Osteocyte (in vitro differentiated cells): ENCODE measurements around the gene DNAH9. TPM values are rescaled to one million over a fixed set of nuclear protein-coding genes. Genes with fewer than 3 reads are reported as not detected.

ENCODE experiments used
- DNase-seq: peaks from one replicate; pipeline ENCODE4 v3.0.0; 2021; ENCODE audit warnings: mixed read lengths; ENCODE audit not compliant: unreplicated experiment; ENCODE audit errors: extremely low spot score
- H3K27ac Mint-ChIP-seq: one replicate; pipeline ENCODE4 v1.8.0; 2021; ENCODE audit warnings: mild to moderate bottlenecking, mixed read lengths; ENCODE audit not compliant: unreplicated experiment
- H3K27me3 Mint-ChIP-seq: one replicate; pipeline ENCODE4 v1.8.0; 2021; ENCODE audit warnings: mixed read lengths; ENCODE audit not compliant: unreplicated experiment
- H3K36me3 Mint-ChIP-seq: one replicate; pipeline ENCODE4 v1.8.0; 2021; ENCODE audit warnings: mixed read lengths; ENCODE audit not compliant: unreplicated experiment
- H3K4me1 Mint-ChIP-seq: one replicate; pipeline ENCODE4 v1.8.0; 2021; ENCODE audit warnings: mixed read lengths; ENCODE audit not compliant: unreplicated experiment
- H3K4me3 Mint-ChIP-seq: one replicate; pipeline ENCODE4 v1.8.0; 2021; ENCODE audit warnings: mild to moderate bottlenecking, moderate library complexity, mixed read lengths; ENCODE audit not compliant: unreplicated experiment
- H3K9me3 Mint-ChIP-seq: one replicate; pipeline ENCODE4 v1.8.0; 2021; ENCODE audit warnings: mixed read lengths; ENCODE audit not compliant: unreplicated experiment
- CTCF ChIP-seq: fragments of 200-600 bp; sonication (generic); IDR thresholded peaks from 2 replicates; pipeline ENCODE4 v1.5.0; 2021; ENCODE audit warnings: antibody characterized with exemption, mild to moderate bottlenecking, moderate library complexity
- total RNA-seq: library from RNA; stranded (reverse); gene quantifications from 2 replicates; pipeline ENCODE4 v1.2.1, GENCODE V29; 2021

Gene DNAH9
- total RNA-seq, 1 donor from 2014 or later, result not detected

GRCh38 chr17:11636771-11637170, 38.5 kb downstream of the DNAH9 start:
- H3K36me3 Mint-ChIP-seq, result no peaks in the 10 kb centered on the region
- no peaks in the 10 kb centered on the region for H3K27me3 Mint-ChIP-seq
- H3K4me3 Mint-ChIP-seq, result no peak overlapping the region
- H3K9me3 Mint-ChIP-seq, result peaks cover 25% of the 10 kb centered on the region
- no peak overlapping the region for H3K27ac Mint-ChIP-seq
- no peaks in the 10 kb centered on the region for H3K4me1 Mint-ChIP-seq
- no peak for TF ChIP-seq CTCF
- peak; percentile 46 for DNase-seq

DNA sequence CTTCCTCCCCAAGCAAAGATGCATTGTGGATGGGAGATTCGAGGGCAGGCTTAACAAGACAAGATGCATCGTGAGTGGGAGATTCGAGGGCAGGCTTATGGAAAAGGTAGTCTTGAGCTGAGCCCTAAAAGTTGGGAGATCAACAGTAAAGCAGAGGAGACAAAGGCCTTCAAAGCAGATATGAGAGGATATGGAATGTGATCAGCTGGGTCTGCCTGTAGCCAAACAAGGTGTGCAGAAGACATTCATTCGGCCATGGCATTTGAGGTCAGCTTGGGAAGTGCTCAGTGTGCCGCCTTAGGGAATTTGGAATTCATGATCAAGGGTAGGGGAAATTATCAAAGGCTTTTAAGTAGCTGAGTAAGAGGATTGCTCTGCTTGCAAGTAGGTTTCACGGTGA, 39.5 kb downstream of the DNAH9 start:
- Mint-ChIP-seq H3K27me3 (no peaks in the 10 kb centered on the region), H3K27ac (no peak overlapping the region), H3K4me3 (no peak overlapping the region), H3K4me1 (no peaks in the 10 kb centered on the region), H3K9me3 (peaks cover 18% of the 10 kb centered on the region), H3K36me3 (no peaks in the 10 kb centered on the region)
- TF ChIP-seq CTCF, result no peak
- peak; percentile 15 for DNase-seq

- no peak for TF ChIP-seq CTCF
- peak; percentile 62 for DNase-seq
- no peaks in the 10 kb centered on the region for H3K36me3 Mint-ChIP-seq
- H3K27me3 Mint-ChIP-seq, result no peaks in the 10 kb centered on the region
- no peak overlapping the region for H3K4me3 Mint-ChIP-seq
- H3K4me1 Mint-ChIP-seq, result no peaks in the 10 kb centered on the region
- H3K9me3 Mint-ChIP-seq, result peaks cover 15% of the 10 kb centered on the region
- no peak overlapping the region for H3K27ac Mint-ChIP-seq
Measured at GRCh38 chr17:11638700-11639265, 40.5 kb downstream of the DNAH9 start.

- Mint-ChIP-seq H3K27me3 (no peaks in the 10 kb centered on the region), H3K4me1 (no peaks in the 10 kb centered on the region), H3K9me3 (peaks cover 9% of the 10 kb centered on the region), H3K36me3 (no peaks in the 10 kb centered on the region), H3K27ac (no peak overlapping the region), H3K4me3 (no peak overlapping the region)
- peak; percentile 80 for DNase-seq
- no peak for TF ChIP-seq CTCF
Measured at GRCh38 chr17:11639736-11640462, 41.6 kb downstream of the DNAH9 start.

DNA sequence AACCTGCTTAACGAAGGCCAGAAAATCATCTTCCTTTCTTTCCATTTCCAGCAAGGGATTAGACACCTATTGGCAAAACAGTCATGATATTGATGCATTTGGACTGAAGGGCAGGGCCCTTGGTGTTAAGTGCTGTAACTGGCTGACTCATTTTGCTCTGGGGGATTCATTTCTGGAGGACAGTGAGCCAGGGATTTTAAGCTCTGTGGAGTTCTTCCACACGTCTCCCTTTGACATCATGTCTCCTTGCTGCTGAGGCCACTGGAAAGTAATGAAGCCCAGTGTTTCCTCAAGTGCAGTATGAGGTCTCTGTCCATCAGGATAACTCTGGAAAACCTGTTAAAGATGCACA, 42.2 kb downstream of the DNAH9 start:
- Mint-ChIP-seq H3K4me1 (no peaks in the 10 kb centered on the region), H3K36me3 (no peaks in the 10 kb centered on the region), H3K9me3 (peaks cover 9% of the 10 kb centered on the region)

More for the DNA sequence above, 42.2 kb downstream of the DNAH9 start:
- TF ChIP-seq CTCF, result no peak
- DNase-seq, result no peak
- H3K4me3 Mint-ChIP-seq, result no peak overlapping the region
- H3K27me3 Mint-ChIP-seq, result no peaks in the 10 kb centered on the region
- H3K27ac Mint-ChIP-seq, result no peak overlapping the region
